ENCODE data around the gene SLC38A10.
A peak's percentile ranks its signal among the peaks of the same experiment; 100 is the strongest.

The SLC38A10 gene

GRCh38 chr17:81263371-81264181 is 31.5 kb downstream of the SLC38A10 start:
- H3K4me3 ChIP-seq (ENCODE audit: low read length): no peak overlapping the region

GRCh38 chr17:81261582-81262336 is 33.3 kb downstream of the SLC38A10 start:
- Histone ChIP-seq H3K9me3 (replicated peaks; ENCODE audit: low read length) (no peaks in the 10 kb centered on the region), H3K9ac (ENCODE audit: low read depth, low read length) (no peak overlapping the region), H3K4me3 (ENCODE audit: low read length) (no peak overlapping the region), H3K36me3 (ENCODE audit: insufficient read depth, low read length) (peaks cover 57% of the 10 kb centered on the region), H3K4me1 (ENCODE audit: control insufficient read depth, insufficient read depth, low read length) (peaks cover 5% of the 10 kb centered on the region), H3K27me3 (ENCODE audit: control insufficient read depth, insufficient read depth, low read length) (no peaks in the 10 kb centered on the region), H3K4me2 (ENCODE audit: low read length) (no peak overlapping the region)

More at GRCh38 chr17:81263371-81264181, 31.5 kb downstream of the SLC38A10 start:
- H3K9ac ChIP-seq (ENCODE audit: low read depth, low read length): no peak overlapping the region
- peaks cover 63% of the 10 kb centered on the region for H3K36me3 ChIP-seq (ENCODE audit: insufficient read depth, low read length)
- no peaks in the 10 kb centered on the region for H3K27me3 ChIP-seq (ENCODE audit: control insufficient read depth, insufficient read depth, low read length)
- no peaks in the 10 kb centered on the region for H3K4me1 ChIP-seq (ENCODE audit: control insufficient read depth, insufficient read depth, low read length)
- H3K4me2 ChIP-seq (ENCODE audit: low read length): no peak overlapping the region
- no peaks in the 10 kb centered on the region for H3K9me3 ChIP-seq (replicated peaks; ENCODE audit: low read length)

GRCh38 chr17:81261096-81261495 is 34.0 kb downstream of the SLC38A10 start:
- Histone ChIP-seq H3K9me3 (replicated peaks; ENCODE audit: low read length) (no peaks in the 10 kb centered on the region), H3K4me1 (ENCODE audit: control insufficient read depth, insufficient read depth, low read length) (peaks cover 10% of the 10 kb centered on the region), H3K36me3 (ENCODE audit: insufficient read depth, low read length) (peaks cover 54% of the 10 kb centered on the region), H3K27me3 (ENCODE audit: control insufficient read depth, insufficient read depth, low read length) (no peaks in the 10 kb centered on the region), H3K4me3 (ENCODE audit: low read length) (no peak overlapping the region), H3K4me2 (ENCODE audit: low read length) (no peak overlapping the region), H3K9ac (ENCODE audit: low read depth, low read length) (no peak overlapping the region)

DNA sequence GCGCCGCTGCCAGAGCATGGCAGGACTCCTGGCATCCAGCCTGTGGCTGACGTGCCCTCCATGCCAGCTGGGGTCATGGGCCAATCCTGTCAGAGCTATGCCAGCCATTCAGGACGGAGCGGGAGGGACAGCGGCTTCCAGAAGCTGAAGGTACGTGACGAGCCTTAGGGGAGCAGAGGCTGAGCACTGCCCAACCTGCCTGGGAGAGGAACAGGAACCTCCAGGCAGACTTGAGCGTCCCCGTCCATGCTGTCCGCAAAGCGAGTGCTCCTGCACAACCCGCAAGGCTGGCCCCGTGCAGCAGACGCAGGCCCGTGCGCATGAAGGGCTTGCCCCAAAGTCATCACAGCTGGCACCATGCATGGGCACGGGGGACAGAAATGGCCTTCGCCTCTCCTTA is 34.5 kb downstream of the SLC38A10 start:
- H3K36me3 ChIP-seq (ENCODE audit: insufficient read depth, low read length): peaks cover 50% of the 10 kb centered on the region
- H3K4me2 ChIP-seq (ENCODE audit: low read length): no peak overlapping the region
- peaks cover 15% of the 10 kb centered on the region for H3K4me1 ChIP-seq (ENCODE audit: control insufficient read depth, insufficient read depth, low read length)
- no peak overlapping the region for H3K4me3 ChIP-seq (ENCODE audit: low read length)
- H3K9ac ChIP-seq (ENCODE audit: low read depth, low read length): no peak overlapping the region
- no peaks in the 10 kb centered on the region for H3K9me3 ChIP-seq (replicated peaks; ENCODE audit: low read length)
- H3K27me3 ChIP-seq (ENCODE audit: control insufficient read depth, insufficient read depth, low read length): no peaks in the 10 kb centered on the region

GRCh38 chr17:81260171-81260570 is 34.9 kb downstream of the SLC38A10 start:
- Histone ChIP-seq H3K4me1 (ENCODE audit: control insufficient read depth, insufficient read depth, low read length) (peaks cover 19% of the 10 kb centered on the region), H3K27me3 (ENCODE audit: control insufficient read depth, insufficient read depth, low read length) (no peaks in the 10 kb centered on the region), H3K9ac (ENCODE audit: low read depth, low read length) (no peak overlapping the region), H3K9me3 (replicated peaks; ENCODE audit: low read length) (no peaks in the 10 kb centered on the region), H3K4me3 (ENCODE audit: low read length) (no peak overlapping the region), H3K36me3 (ENCODE audit: insufficient read depth, low read length) (peaks cover 49% of the 10 kb centered on the region), H3K4me2 (ENCODE audit: low read length) (no peak overlapping the region)

DNA sequence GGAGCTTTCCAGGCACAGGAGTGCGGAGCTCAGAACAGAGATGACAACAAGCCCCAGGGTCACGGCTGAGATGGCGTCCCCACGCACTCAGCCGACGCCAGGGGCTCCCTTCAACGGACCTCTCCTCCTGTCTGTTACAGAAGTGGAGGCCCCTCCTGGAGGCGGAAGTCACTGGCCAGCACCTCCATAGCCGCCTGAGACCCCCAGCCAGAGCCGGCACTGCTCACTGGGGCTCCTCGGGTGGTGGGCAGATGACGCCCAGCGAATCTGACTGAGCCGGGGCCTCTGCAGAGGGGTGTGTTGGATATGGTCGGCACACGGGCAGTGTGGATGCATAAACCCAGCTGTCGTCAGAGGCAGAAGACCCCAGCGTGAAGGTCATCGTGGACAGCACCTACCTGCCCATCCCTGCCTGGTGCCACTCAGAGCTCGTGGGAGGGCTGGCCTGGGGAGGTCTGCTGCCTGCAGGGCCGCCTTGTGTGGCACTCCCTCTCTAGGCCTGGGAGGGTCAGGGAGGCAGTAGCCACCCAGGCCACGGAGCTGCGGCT is 36.0 kb downstream of the SLC38A10 start:
- Histone ChIP-seq H3K9me3 (replicated peaks; ENCODE audit: low read length) (no peaks in the 10 kb centered on the region), H3K4me3 (ENCODE audit: low read length) (no peak overlapping the region), H3K27me3 (ENCODE audit: control insufficient read depth, insufficient read depth, low read length) (no peaks in the 10 kb centered on the region), H3K9ac (ENCODE audit: low read depth, low read length) (no peak overlapping the region), H3K4me1 (ENCODE audit: control insufficient read depth, insufficient read depth, low read length) (peaks cover 27% of the 10 kb centered on the region), H3K36me3 (ENCODE audit: insufficient read depth, low read length) (peaks cover 40% of the 10 kb centered on the region), H3K4me2 (ENCODE audit: low read length) (no peak overlapping the region)

DNA sequence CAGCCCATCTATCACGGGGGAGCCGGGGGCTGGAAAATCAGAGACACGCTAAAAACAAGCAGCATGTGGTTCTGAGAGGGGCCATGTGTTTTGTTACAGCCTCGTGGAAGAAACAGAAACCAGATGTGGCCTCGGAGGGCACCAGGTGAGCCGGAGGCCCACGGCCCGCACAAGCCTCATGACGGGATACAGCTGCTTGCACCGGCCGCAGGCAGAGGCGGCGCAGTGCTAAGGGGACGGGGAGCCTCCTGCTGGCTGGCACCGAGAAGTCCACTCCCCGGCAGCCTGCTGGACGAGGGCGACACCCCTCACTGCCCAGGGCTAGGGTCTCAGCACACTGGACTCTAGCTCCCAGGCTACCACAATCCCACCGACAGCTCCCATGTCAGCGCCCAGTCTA is 36.8 kb downstream of the SLC38A10 start:
- Histone ChIP-seq H3K4me2 (ENCODE audit: low read length) (no peak overlapping the region), H3K9ac (ENCODE audit: low read depth, low read length) (no peak overlapping the region), H3K27me3 (ENCODE audit: control insufficient read depth, insufficient read depth, low read length) (no peaks in the 10 kb centered on the region), H3K36me3 (ENCODE audit: insufficient read depth, low read length) (peaks cover 37% of the 10 kb centered on the region), H3K4me3 (ENCODE audit: low read length) (no peak overlapping the region), H3K4me1 (ENCODE audit: control insufficient read depth, insufficient read depth, low read length) (peaks cover 27% of the 10 kb centered on the region), H3K9me3 (replicated peaks; ENCODE audit: low read length) (no peaks in the 10 kb centered on the region)

DNA sequence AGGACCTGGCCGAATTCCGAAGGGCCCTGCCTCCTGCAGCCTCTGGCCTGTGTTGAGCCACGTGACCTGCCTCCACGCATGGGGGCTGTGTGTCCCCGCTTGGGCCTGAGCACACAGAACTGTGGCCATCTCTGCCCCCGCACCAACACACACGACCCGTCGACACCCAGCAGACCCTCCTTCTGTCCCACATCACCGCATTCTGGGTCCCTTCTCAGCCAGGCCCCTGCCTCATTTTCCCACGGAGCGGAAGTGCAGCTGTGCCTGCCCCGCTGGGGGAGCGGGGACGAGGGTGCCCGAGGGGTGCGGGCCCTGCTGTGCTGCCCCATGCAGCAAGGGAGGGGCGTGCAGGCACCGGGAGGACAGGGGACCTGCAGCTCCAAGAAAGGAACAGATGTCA is 37.6 kb downstream of the SLC38A10 start:
- Histone ChIP-seq H3K4me2 (ENCODE audit: low read length) (no peak overlapping the region), H3K4me1 (ENCODE audit: control insufficient read depth, insufficient read depth, low read length) (peaks cover 31% of the 10 kb centered on the region), H3K9me3 (replicated peaks; ENCODE audit: low read length) (no peaks in the 10 kb centered on the region), H3K36me3 (ENCODE audit: insufficient read depth, low read length) (peaks cover 37% of the 10 kb centered on the region), H3K27me3 (ENCODE audit: control insufficient read depth, insufficient read depth, low read length) (no peaks in the 10 kb centered on the region), H3K9ac (ENCODE audit: low read depth, low read length) (no peak overlapping the region), H3K4me3 (ENCODE audit: low read length) (no peak overlapping the region)

- peaks cover 31% of the 10 kb centered on the region for H3K4me1 ChIP-seq (ENCODE audit: control insufficient read depth, insufficient read depth, low read length)
- no peak overlapping the region for H3K9ac ChIP-seq (ENCODE audit: low read depth, low read length)
- H3K36me3 ChIP-seq (ENCODE audit: insufficient read depth, low read length): peaks cover 34% of the 10 kb centered on the region
- no peak overlapping the region for H3K4me3 ChIP-seq (ENCODE audit: low read length)
- H3K9me3 ChIP-seq (replicated peaks; ENCODE audit: low read length): no peaks in the 10 kb centered on the region
- peak overlapping the region; percentile 33 for H3K4me2 ChIP-seq (ENCODE audit: low read length)
- no peaks in the 10 kb centered on the region for H3K27me3 ChIP-seq (ENCODE audit: control insufficient read depth, insufficient read depth, low read length)
These were observed 38.5 kb downstream of the SLC38A10 start for GRCh38 chr17:81256616-81257015.

- Histone ChIP-seq H3K4me1 (ENCODE audit: control insufficient read depth, insufficient read depth, low read length) (peaks cover 31% of the 10 kb centered on the region), H3K4me3 (ENCODE audit: low read length) (peak overlapping the region; percentile 7), H3K4me2 (ENCODE audit: low read length) (peak overlapping the region; percentile 54), H3K9ac (ENCODE audit: low read depth, low read length) (peak overlapping the region; percentile 4), H3K9me3 (replicated peaks; ENCODE audit: low read length) (no peaks in the 10 kb centered on the region), H3K36me3 (ENCODE audit: insufficient read depth, low read length) (peaks cover 35% of the 10 kb centered on the region), H3K27me3 (ENCODE audit: control insufficient read depth, insufficient read depth, low read length) (no peaks in the 10 kb centered on the region)
These were observed 40.0 kb downstream of the SLC38A10 start for GRCh38 chr17:81254955-81255717.
